Embryonic facial prominence (tissue), 1 donor: ENCODE data around the gene HAGH.
A peak's percentile ranks its signal among the peaks of the same experiment; 100 is the strongest.
"Not testable (repeated sequence)": the region's sequence is repeated elsewhere in the genome, so short reads cannot be mapped to it uniquely, and the experiment has no call there.

ENCODE experiments used
- DNase-seq: peaks from one replicate; pipeline ENCODE4 v3.0.0-alpha.2; 2016; ENCODE audit errors: extremely low spot score

The HAGH gene

DNA sequence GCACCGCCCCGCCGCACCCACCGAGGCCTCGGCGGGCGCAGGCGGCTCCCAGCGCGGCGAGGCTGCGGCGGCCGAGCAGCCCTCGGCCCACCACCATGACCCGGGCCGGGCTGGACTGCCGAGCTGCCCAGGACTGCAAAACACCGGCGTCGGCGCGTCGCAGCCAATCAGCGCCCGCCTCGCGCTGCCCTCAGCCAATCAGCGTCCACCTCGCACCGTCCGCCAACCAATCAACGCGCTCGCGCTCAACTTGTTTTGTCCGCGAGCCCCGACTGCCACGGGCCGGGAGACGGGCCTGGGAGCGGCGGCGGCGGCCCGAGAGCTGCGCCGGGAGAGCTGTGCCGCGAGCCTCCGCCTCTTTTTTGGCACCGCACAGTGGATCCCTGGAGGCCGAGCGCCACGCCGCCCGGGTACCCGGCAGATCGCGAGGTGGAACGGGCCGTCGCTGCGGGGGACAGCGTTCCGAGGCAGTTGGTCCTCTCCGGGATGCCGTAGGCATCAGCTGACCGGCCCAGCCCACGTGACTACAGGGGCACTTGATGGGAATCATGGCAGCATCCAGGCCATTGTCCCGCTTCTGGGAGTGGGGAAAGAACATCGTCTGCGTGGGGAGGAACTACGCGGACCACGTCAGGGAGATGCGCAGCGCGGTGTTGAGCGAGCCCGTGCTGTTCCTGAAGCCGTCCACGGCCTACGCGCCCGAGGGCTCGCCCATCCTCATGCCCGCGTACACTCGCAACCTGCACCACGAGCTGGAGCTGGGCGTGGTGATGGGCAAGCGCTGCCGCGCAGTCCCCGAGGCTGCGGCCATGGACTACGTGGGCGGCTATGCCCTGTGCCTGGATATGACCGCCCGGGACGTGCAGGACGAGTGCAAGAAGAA, at the start of gene HAGH, which contains the start of gene FAHD1:
HAGH (minus strand) TSS at position 135 of the 883 bp plus-strand sequence; CDS start at position 97, 38 bp downstream.
FAHD1 (plus strand) TSS at position 516 of the 883 bp plus-strand sequence; CDS start at position 549, 33 bp downstream.
- DNase-seq: peak; percentile 85

DNA sequence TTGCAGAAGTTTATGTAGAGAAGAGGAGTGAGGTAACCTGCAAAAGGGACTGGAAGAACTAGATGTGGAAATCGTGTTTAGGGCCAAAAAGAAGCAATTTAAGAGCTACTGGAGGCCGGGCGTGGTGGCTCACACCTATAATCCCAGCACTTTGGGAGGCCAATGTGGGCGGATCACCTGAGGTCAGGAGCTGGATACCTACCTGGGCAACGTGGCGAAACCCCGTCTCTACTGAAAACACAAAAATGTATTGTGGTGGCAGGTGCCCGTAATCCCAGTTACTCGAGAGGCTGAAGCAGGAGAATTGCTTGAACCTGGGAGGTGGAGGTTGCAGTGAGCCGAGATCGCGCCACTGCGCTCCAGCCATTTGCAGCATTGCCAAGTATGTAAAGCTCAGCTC, 49.4 kb upstream of the HAGH start:
- DNase-seq: not testable (repeated sequence)

DNA sequence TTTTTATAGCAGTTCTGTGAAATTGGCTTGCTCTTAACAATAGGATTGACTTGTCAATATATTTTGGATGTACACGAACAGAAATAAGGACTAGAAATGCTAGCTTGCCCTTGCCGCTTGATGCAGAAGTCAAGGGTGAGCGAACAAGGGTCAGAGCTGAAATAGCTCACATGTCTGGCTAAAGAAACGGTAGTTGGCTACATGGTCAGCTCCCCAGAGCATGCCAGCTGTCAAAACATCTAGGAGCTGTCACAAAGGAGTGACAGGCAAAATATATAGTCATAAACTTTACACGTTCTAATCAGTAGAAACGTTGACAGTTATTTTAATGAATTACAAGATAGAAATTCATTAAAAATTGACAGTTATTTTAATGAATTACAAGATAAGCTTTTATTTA, 48.2 kb upstream of the HAGH start:
- no peak for DNase-seq

DNA sequence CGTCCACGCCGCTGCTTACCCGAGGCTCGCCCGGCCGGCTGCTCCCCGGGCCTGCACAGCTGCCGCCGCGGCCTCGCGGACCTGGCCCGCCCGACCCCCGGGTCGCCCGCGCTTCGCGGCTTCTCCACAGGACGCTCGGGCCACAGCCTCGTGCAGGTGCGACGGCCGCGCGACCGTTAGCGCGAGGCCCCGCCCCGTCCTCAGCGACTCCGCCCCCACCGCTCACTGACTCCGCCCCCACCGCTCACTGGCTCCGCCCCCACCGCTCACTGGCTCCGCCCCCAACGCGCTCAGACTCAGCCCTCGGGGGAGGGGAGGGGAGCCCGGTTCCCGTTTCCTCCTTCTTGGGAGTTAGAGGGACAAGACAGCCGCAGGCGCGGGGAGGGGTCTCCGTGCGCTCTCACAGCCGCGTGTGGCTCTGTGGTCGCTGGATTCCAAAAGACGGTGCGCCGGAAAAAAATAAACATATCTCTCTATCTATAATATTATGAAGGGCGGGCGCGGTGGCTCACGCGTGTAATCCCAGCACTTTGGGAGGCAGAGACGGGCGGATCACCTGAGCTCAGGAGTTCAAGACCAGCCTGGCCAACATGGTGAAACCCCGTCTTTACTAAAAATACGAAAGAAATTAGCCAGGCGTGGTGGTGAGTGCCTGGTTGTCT, 45.5 kb upstream of the HAGH start, which contains the start of gene MEIOB:
MEIOB (minus strand) TSS at position 191 of the 662 bp plus-strand sequence. CDS start 3,989 bp downstream, outside the sequence.
- no peak for DNase-seq

DNA sequence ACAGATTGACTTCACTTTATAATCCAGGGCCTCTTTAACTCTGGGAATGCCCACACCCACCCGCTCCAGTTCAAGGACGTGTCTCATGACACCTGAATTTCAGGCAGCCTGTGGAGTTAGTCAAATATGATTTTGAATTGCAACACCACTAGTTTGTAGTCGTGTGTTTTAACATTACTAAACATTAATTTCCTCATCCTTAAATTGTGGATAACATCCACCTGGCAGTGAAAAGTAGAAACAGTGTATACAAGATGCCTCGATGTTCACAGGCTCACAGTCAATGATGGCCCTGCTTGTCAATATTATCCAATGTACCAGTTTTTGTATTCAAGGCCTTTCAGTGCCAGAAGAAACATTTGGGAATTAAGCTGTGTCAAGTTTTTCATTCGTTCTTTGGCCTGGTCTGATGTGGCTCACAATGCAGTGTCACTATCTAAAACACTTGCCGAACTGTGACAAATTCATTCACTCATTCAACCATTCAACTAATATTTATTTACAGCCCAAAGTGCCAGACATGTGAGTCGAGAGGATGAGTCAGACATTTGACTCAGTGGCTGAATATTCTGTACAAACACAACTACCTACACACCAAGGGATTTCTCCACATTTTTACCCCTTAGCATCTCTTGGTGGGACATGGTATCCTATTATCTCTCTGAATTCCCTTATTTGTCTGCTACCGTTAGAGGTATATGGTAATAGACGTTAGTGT, 43.9 kb upstream of the HAGH start:
- DNase-seq: no peak

DNA sequence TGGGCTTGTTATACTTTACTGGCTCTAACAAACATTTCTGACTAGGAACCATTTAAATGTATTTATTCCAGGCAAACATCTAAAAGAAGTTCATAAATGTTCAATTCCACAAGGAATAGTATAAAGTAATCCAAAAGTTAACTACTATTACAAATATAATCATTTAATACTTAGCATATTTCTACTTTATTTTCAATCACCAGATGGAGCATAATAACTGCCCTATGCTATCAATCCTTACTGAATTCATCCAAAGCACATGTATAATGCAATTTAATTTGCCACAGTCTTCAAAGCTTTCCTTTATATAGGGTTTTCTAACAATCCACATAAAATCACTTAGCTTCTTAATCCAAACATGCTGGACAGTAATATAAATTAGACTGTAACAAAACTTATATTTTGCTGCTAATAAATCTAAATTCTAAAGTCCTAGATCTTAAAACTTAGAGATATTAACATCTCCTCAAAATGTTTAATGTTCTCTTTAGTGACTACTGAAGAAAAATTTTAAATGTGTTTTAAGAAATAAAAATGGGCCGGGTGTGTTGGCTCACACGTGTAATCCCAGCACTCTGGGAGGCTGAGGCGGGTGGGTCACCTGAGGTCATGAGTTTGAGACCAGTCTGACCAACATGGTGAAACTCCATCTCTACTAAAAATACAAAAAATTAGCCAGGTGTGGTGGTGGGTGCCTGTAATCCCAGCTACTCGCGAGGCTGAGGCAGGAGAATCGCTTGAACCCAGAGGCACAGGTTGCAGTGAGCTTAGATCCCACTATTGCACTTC, 39.5 kb upstream of the HAGH start:
- no peak for DNase-seq

DNA sequence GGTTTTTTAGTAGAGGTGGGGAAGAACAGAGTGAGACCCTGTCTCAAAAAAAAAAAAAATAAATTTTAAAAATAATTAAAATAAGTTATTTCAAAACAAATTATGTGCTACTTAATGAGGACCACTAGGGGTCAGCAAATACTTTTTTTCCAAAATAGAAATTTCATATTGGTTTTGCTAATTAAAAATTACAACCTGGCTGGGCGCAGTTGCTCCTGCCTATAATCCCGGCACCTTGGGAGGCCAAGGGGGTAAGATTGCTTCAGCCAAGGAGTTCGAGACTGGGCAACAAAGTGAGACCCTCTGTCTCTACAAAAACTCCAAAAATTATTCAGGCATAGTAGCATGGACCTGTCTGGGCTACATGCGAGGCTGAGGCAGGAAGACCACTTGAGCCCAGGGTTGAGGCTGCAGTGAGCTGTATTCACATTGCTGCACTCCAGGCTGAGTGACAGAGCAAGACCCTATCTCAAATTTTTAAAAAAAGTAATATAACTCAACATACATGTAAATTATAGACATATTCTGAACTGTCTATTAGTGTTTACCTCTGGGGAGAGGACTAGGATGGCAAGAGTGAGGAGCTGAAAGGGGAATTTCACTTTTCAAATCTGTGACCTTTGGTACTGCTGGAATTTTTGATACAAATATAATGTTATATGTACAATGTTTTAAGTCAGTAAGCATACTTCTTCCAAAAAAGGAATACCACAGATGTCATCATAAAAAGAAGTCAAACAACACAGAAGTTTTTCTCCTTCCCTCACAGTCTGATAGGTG, 37.2 kb upstream of the HAGH start:
- no peak for DNase-seq

DNA sequence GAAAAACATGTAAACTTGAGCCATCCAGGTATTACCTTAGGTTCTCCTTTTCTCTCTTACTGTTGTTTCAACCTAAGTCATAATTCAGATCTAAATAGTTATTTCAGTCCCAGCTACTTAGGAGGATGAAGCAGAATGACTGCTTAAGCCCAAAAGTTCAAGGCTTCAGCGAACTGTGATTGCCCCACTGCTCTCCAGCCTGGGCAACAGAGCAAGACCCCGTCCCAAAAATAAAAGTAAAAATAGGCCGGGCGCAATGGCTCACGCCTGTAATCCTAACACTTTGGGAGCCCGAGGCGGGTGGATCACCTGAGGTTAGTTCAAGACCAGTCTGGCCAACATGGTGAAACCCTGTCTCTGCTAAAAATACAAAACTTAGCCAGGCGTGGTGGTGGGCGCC, 35.8 kb upstream of the HAGH start:
- no peak for DNase-seq

DNA sequence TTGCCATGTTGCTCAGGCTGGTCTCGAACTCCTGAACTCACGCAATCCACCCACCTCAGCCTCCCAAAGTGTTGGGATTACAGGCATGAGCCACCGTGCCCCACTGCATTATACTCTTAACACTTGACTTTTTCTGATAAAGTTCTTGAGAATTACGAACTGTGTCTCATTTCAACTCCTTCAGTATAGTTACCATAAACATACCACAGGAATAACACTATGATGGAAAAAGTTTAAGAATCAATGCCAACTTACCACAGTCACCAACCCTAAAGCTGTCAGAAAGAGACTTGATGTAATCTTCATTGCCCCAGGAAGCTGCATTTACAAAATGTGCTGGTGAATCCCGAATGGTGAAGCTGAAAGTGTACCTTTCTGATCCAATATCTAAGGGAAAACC, 35.1 kb upstream of the HAGH start:
- no peak for DNase-seq

DNA sequence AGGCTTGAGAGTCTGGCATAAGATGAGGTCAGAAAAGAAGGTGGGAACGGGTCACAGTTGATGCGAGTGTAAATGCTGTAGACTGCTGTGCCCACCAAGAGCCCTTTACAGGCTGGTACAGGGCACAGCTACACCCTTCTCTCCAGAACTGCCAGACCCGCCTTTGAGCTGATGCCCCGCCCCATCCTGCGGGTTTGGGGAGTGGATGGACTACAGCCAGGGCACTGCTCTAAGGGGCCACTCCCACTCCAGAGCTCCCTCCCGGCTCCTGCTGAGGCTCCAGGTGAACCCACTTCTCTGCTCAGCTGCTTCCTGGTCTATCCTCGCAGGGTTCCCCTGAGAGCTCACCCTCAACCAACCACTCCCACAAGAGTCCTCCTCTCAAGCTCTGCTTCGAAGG, 33.0 kb upstream of the HAGH start:
- DNase-seq: no peak

DNA sequence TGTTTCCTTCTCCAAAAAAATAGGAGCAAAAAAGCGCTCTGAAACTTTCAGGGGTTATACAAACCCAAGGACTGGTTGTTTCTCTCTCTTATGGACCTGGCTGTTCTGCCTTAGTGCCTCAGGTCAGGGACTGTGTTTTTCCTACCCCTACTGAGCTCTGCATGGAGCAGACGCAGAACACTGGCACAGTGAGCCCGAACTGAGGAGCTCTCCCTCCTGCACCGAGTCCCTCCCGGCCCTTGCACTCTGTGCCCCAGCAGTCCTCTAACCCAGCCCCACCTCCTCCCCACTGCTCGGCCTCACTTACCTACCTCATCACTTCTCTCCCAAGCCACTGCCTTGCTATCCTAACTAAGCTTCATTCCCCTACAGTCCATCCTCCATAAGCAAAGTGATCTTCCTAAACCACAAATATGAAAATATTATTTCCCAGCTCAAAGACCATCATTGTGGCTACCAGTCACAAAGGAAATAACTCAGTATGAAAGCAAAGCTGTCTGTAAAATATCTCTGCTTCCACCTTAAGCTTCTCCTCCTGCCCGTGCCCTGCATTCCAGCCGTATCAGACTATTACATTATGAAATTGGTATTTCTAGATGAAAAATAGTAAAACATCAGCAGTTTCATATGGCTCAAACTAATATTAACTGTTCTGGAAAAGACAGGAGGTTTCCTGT, 31.7 kb upstream of the HAGH start:
- no peak for DNase-seq

DNA sequence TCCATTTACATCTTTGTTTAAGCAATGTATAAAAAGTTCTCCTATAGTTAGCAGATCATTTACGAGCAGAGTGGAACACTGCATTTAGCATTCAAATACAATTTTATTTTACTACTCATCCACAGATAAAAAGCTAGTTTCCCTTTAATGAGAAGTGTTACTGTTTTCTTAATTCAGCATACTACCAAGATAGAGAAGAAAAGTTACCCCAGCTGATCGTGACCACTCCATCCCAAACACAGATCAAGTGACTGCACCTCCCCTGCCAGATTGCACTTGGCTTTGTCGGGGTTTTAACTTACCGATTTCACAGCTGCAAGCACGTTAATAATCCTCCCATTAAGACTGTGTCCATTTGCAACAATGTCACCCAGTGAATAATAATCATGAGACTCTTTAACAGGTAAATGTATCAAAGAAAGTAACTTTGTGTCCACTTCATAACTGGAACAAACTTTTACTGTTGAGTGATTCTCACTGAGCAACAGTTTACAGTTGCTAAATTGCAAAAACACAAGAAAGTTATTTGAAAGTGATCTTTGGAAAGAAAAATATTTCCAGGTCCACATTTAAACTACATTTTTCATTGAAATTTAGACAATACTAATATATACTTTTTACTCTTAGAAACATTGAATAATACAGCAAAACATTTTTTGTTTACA, 30.9 kb upstream of the HAGH start:
- DNase-seq: no peak

DNA sequence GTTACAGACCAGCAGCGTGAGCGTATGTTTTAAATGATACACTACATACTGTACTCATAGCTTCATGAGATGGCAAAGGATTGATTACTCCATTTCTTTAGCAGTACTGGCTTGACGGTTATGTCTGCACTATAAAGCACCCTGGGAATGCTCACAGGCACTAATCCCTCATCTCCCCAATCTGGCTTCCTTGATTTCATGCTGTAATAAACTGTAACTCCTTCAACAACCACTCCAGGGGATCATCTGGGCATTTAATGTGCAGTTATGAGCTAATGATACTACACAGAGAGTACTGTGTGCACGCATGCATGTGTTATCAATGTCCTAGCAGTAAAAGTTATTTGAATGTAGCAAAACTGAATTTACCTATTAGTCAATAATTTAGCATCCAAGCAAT, 25.2 kb upstream of the HAGH start:
- no peak for DNase-seq

DNA sequence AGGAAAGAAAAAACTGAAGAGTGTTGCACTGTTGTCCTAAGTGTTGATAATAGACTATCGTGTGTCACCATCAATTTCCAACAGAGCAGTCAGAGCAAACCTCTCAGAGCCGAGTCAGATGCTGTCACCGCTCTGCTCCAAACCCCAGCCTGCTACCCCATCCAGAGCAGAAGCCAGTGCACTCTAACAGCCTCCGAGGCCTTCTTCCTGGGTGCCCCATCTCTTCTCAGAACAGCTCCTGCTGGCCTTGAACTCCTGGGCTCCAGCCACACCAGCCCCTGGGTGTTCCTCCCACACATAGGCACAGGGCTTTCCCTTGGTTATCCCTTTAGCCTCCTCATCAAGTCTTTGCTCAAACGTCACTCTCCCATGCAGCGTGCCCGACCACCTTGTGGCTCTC, 24.4 kb upstream of the HAGH start:
- DNase-seq: no peak

DNA sequence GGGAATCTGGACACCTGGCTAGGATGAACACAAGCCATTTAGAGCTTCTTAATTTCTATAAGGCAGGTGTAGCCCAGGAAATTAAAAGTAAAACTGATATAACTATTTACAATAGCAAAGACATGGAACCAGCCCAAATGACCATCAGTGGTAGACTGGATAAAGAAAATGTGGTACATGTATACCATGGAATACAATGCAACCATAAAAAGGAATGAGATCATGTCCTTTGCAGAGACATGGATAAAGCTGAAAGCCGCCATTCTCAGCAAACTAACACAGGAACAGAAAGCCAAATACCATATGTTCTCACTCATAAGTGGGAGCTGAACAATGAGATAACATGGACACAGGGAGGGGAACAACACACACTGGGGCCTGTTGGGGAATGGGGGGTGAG, 19.8 kb upstream of the HAGH start:
- no peak for DNase-seq

DNA sequence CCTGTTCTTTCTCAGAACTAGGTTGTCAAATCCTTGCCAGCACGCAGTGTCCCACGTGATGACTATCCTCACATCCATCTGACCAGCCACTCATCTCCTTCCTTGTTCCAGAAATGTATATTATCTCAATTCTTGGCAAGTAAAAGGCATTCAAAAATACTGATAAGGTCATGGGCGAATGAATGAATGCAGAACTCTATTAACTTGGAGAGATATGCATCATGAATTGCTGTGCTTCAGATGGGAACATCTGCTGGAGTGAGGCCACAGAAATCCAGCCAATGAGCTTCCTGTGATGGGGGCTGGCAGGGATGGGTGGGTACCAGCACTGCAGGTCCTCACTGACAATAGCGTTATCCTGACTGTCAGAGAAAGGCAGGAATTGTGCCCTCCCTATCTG, 19.4 kb upstream of the HAGH start:
- no peak for DNase-seq

DNA sequence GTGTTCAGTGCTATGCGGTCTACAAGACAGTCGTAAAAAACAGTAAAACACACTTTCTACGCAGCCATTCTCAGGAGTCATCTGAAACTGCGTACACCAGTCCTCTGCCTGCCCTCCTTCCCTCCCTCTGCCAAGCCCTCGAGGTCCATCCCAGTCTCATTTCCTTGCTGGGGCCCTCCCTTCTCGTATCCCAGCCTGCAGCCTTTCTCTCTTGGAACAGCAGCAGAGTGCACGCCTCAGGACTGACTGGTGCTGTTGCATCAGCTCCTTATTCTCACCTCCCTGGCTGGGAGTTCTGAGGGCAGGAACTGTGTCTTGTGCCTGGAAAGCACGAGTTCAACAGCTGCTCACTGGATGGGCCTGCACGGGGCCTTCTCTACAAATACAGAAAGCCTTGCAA, 12.9 kb upstream of the HAGH start:
- no peak for DNase-seq

DNA sequence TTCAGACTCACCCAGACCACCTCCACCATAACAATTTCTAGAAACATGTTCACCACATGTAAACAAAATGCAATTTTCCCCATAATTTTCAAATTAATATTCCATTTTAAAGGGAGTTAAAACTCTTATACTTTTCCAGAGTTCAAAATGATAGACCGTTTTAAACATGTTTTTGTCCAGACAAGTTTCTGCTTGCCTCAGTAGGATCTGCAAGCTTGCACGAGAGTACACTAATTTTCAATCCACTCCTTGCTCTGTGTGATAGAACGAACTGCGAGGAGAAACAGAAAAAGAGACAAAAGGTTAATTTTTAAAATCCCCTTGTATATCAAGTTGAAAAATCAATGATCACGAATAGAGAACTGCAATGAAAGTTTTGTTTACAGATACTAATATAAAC, 7.5 kb upstream of the HAGH start:
- no peak for DNase-seq

DNA sequence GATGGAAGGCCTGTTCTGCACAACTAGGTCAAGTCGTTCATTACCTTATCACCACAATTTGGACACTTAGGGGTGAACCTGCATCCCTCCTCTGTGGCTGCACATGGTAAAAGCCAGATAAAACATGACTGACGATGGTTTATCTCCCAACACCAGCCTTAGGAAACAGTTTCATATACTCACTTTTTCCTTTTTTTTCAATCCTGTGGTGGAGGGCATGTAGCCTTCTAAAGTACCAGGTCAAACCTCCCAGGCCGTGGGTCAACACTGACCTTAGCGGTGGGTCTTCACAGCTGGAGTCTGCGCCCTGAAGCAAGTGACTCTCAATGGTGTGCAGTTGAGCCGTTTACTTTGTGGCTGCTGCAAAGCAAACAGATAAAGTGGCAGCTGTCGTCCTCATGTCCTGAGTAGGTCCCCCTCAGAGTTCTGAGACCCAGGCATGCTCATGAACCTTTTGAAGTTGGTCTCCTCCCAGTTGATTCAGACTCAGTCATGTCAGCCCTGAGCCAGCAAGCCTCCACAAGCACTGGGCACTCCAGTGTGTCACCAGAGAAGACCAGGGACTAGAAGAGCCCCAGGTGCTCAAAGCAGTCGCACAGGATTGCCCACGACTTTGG, 6.3 kb upstream of the HAGH start:
- DNase-seq: no peak
